Smooth muscle cell (in vitro differentiated cells): ENCODE data around the gene ERI3. TPM values are rescaled to one million over a fixed set of nuclear protein-coding genes. Genes with fewer than 3 reads are reported as not detected.

ENCODE experiments used
- DNase-seq: peaks from one replicate; lab custom pipeline; 2025; ENCODE audit not compliant: unreplicated experiment; lab: John Stamatoyannopoulos, UW
- H2AFZ ChIP-seq: fragments of 200-600 bp; sonication (generic); 2 replicates; pipeline ENCODE4 v1.6.0; 2016; ENCODE audit warnings: antibody characterized with exemption, low read depth, mild to moderate bottlenecking
- H3F3A ChIP-seq: fragments of 200-600 bp; sonication (generic); 2 replicates; pipeline ENCODE4 v1.6.0; 2017; ENCODE audit warnings: antibody characterized with exemption, low read depth
- H3K27ac ChIP-seq: fragments of 200-600 bp; sonication (generic); 2 replicates; pipeline ENCODE4 v1.5.1; 2016; ENCODE audit warnings: low read depth, mild to moderate bottlenecking
- H3K27me3 ChIP-seq: fragments of 200-600 bp; sonication (generic); 2 replicates; pipeline ENCODE4 v1.6.1; 2016; ENCODE audit warnings: low read depth, mild to moderate bottlenecking
- H3K36me3 ChIP-seq: fragments of 200-600 bp; sonication (generic); 2 replicates; pipeline ENCODE4 v1.5.1; 2016; ENCODE audit warnings: low read depth
- H3K4me1 ChIP-seq: fragments of 200-600 bp; sonication (generic); 2 replicates; pipeline ENCODE4 v1.5.1; 2016; ENCODE audit warnings: low read depth
- H3K4me2 ChIP-seq: fragments of 200-600 bp; sonication (generic); 2 replicates; pipeline ENCODE4 v1.6.0; 2016; ENCODE audit warnings: mild to moderate bottlenecking
- H3K4me3 ChIP-seq: fragments of 200-600 bp; sonication (generic); 2 replicates; pipeline ENCODE4 v1.5.1; 2016; ENCODE audit warnings: mild to moderate bottlenecking
- H3K79me2 ChIP-seq: fragments of 200-600 bp; sonication (generic); 2 replicates; pipeline ENCODE4 v1.6.0; 2016; ENCODE audit warnings: low read depth, mild to moderate bottlenecking
- H3K9ac ChIP-seq: fragments of 200-600 bp; sonication (generic); 2 replicates; pipeline ENCODE4 v1.6.0; 2016; ENCODE audit warnings: low read depth
- H3K9me3 ChIP-seq: fragments of 200-600 bp; sonication (generic); replicated peaks from 2 replicates; pipeline ENCODE4 v1.5.1; 2016; ENCODE audit warnings: low read depth
- H4K20me1 ChIP-seq: fragments of 200-600 bp; sonication (generic); 2 replicates; pipeline ENCODE4 v1.6.0; 2016; ENCODE audit warnings: low read depth
- WGBS: methylation state at CpG from one replicate; pipeline ENCODE4 v1.1.7; 2016; ENCODE audit warnings: low lambda C conversion rate; 5-methylcytosine and 5-hydroxymethylcytosine counted together
- polyA plus RNA-seq: library from polyadenylated mRNA; unstranded; fragments of >200 nt; fragmentation: Nextera tagmentation; extraction: Ambion mirVana; gene quantifications from 2 replicates; pipeline ENCODE4 v1.2.1, GENCODE V29; 2016
- total RNA-seq: library from RNA; depleted of rRNA; stranded (reverse); fragments of >200 nt; gene quantifications from 2 replicates; pipeline ENCODE4 v1.2.3, GENCODE V29; 2014
- TF ChIP-seq, protein P1 (sequence below): fragments of 200-600 bp; sonication (generic); IDR thresholded peaks from 2 replicates; pipeline ENCODE4 v1.5.1; 2017; ENCODE audit warnings: borderline replicate concordance, mild to moderate bottlenecking, antibody characterized with exemption; ENCODE audit not compliant: insufficient read depth, poor library complexity, severe bottlenecking

The ERI3 gene
- total and polyA plus RNA-seq, 2 experiments from 2014 or later, result 91.2 to 112 TPM

DNA sequence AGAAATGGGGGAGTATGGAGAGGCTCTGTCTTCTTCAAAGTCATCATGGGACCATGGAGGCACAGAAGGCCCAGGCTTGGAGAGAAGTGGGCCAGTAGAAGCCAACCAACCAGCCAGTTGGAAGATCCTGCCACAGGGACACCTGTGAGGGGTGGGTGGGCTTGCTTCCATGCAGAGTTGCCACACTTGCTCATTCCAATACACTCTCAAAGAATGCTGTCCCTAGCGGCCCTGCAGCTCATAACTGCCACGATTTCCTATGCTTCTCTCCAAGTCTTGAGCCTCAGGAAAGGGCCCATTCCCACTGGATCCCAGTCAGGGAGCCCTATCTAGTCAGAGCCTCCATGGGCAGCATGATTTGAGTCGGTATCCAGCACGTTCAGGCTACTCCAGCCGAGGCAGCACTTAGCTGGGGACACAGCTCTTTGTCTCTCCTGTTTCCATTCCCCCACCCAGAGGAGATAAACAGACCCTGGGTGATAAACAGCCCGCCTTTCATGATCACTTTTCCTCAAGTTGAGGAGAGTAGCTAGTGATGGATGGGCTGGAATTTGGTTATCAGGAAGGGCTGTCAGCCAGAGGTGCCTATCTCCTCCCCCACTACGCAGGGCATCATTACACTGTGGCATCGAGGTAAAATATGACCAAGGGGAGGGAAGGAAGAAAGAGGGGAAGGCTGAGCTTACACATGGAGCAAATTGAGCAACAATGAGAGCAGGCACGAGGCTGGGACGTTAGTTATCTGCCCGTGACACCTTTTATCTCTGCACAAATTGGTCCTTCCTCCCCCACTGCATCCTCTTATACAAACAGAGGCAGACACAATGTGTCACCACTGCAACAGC, 64.6 kb downstream of the ERI3 start:
- Histone ChIP-seq H4K20me1 (peaks cover 5% of the 10 kb centered on the region), H3K27ac (no peak overlapping the region), H3K4me3 (no peak overlapping the region), H3K4me1 (no peaks in the 10 kb centered on the region), H3K79me2 (no peaks in the 10 kb centered on the region), H3K9me3 (no peaks in the 10 kb centered on the region), H3K27me3 (no peaks in the 10 kb centered on the region), H3K4me2 (no peak overlapping the region), H2AFZ (no peak overlapping the region), H3K36me3 (no peaks in the 10 kb centered on the region), H3K9ac (no peak overlapping the region), H3F3A (no peaks in the 10 kb centered on the region)
- 82% methylated on average over 11 of the region's 11 CpGs for WGBS
- no peak for DNase-seq
- TF ChIP-seq, protein P1, sequence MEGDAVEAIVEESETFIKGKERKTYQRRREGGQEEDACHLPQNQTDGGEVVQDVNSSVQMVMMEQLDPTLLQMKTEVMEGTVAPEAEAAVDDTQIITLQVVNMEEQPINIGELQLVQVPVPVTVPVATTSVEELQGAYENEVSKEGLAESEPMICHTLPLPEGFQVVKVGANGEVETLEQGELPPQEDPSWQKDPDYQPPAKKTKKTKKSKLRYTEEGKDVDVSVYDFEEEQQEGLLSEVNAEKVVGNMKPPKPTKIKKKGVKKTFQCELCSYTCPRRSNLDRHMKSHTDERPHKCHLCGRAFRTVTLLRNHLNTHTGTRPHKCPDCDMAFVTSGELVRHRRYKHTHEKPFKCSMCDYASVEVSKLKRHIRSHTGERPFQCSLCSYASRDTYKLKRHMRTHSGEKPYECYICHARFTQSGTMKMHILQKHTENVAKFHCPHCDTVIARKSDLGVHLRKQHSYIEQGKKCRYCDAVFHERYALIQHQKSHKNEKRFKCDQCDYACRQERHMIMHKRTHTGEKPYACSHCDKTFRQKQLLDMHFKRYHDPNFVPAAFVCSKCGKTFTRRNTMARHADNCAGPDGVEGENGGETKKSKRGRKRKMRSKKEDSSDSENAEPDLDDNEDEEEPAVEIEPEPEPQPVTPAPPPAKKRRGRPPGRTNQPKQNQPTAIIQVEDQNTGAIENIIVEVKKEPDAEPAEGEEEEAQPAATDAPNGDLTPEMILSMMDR, result no peak

DNA sequence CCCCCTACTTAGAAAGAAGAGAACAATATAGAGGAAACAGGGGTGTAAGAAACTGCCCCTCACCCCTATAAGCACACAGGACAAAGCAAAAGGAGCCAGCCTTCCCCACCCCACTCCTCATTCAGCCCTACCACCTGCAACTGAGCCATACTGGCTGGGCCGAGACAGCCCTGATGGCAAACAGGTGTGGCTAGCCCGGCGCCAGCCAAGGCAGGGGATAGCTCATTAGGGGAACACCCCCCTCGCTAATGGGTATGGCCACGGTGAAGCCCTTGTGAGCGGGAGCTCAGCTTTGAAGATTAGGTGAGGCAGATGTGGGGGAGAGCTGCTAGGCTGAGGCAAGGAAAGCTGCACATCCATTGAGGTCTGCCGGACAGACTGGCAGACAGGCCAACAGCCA, 65.5 kb downstream of the ERI3 start:
- Histone ChIP-seq H3K4me3 (no peak overlapping the region), H3K79me2 (no peaks in the 10 kb centered on the region), H3K36me3 (no peaks in the 10 kb centered on the region), H3K27ac (no peak overlapping the region), H3K9ac (no peak overlapping the region), H4K20me1 (peaks cover 14% of the 10 kb centered on the region), H3K4me1 (no peaks in the 10 kb centered on the region), H3K27me3 (no peaks in the 10 kb centered on the region), H3K4me2 (no peak overlapping the region), H3K9me3 (no peaks in the 10 kb centered on the region), H2AFZ (no peak overlapping the region), H3F3A (no peaks in the 10 kb centered on the region)
- no peak for DNase-seq
- TF ChIP-seq, protein P1, result no peak
- WGBS, result 88% methylated on average over 7 of the region's 7 CpGs

DNA sequence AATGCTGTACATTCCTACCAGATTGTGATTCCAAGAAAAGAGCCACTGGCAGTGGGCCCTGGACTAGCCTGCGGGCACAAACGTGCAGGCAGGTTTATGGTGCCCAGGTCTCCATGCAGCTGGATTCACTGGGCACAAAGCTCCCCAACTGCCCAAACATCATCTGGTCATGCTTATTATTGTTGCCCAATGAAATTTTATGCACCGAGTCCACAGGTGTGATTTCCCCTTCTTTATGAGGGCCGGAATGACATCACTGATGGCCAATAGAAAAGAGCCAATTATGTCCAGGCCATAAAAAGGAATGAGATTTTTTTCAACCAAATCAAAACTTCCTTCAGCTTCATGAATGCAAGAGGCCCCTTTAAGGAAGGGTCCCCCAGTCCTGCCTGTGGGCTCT, 66.2 kb downstream of the ERI3 start:
- H2AFZ ChIP-seq, result no peak overlapping the region
- DNase-seq, result no peak
- H3F3A ChIP-seq, result no peaks in the 10 kb centered on the region
- H3K9ac ChIP-seq, result no peak overlapping the region
- H3K9me3 ChIP-seq, result no peaks in the 10 kb centered on the region
- 96% methylated on average over 4 of the region's 4 CpGs for WGBS
- TF ChIP-seq, protein P1, result no peak
- H3K4me3 ChIP-seq, result no peak overlapping the region
- H3K79me2 ChIP-seq, result no peaks in the 10 kb centered on the region
- H3K27me3 ChIP-seq, result no peaks in the 10 kb centered on the region
- H4K20me1 ChIP-seq, result peaks cover 14% of the 10 kb centered on the region
- H3K4me2 ChIP-seq, result no peak overlapping the region
- no peaks in the 10 kb centered on the region for H3K4me1 ChIP-seq
- H3K27ac ChIP-seq, result no peak overlapping the region
- H3K36me3 ChIP-seq, result no peaks in the 10 kb centered on the region

DNA sequence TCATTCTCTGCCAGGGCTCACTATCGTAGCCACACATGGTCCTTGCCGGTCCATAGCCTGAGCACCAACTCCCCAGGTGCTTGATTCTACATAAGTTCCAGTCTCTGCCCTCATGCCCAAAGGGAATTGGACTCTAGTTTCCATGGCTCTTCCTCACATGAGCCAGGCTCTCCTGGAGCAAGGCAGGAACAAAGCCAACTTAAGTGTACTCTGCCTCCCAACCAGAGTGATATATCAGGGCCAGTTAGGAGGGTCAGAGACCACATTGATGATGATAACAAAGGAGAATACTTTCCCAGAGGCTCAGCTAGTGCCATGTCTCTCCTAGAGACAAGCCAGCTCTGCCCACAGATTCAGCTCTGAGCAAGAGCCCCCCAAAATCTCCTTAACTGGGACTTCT, 70.9 kb downstream of the ERI3 start:
- Histone ChIP-seq H3K4me1 (no peaks in the 10 kb centered on the region), H3K36me3 (no peaks in the 10 kb centered on the region), H3K9me3 (no peaks in the 10 kb centered on the region), H3K79me2 (no peaks in the 10 kb centered on the region), H2AFZ (no peak overlapping the region), H3F3A (no peaks in the 10 kb centered on the region), H3K4me3 (no peak overlapping the region), H3K27me3 (no peaks in the 10 kb centered on the region), H4K20me1 (peaks cover 22% of the 10 kb centered on the region), H3K4me2 (no peak overlapping the region), H3K27ac (no peak overlapping the region), H3K9ac (no peak overlapping the region)
- DNase-seq, result no peak
- TF ChIP-seq, protein P1, result no peak
- WGBS, result 100% methylated on average over 2 of the region's 2 CpGs
